B cell (primary cell): ENCODE measurements around the gene COLQ. TPM values are rescaled to one million over a fixed set of nuclear protein-coding genes. Genes with fewer than 3 reads are reported as not detected.

Source experiments
- ATAC-seq: fragments of 200-7000 bp; cut with Tn5 transposase; one replicate; pipeline ENCODE4 v1.10.0; 2021; ENCODE audit warnings: low read depth, mild to moderate bottlenecking, moderate number of reproducible peaks, moderate library complexity
- CTCF ChIA-PET: fragments of 350-600 bp; sonication (Branson Sonifier 250); formaldehyde crosslinking; loops from one replicate; lab custom pipeline; 2021; ENCODE audit warnings: antibody characterized with exemption, inconsistent platforms; lab: Charles Lee
- POLR2A ChIA-PET: fragments of 350-600 bp; sonication (Branson Sonifier 250); formaldehyde crosslinking; loops from one replicate; lab custom pipeline; 2021; ENCODE audit warnings: antibody characterized with exemption; lab: Charles Lee
- DNase-seq: peaks from one replicate; pipeline ENCODE4 v3.0.0; 2013
- H2AFZ ChIP-seq: 2 replicates; pipeline ENCODE4 v1.6.1; 2012; ENCODE audit warnings: mild to moderate bottlenecking, low read depth, low read length; ENCODE audit not compliant: insufficient read depth, poor library complexity, severe bottlenecking
- H3K27ac ChIP-seq, 2 donors: 1 replicate in 1 of 2; 2 replicates in 1 of 2; pipeline ENCODE4 v1.5.1; 2012 to 2013; ENCODE audit warnings: low read length in 2 of 2, mild to moderate bottlenecking in 2 of 2, moderate library complexity in 1 of 2
- H3K27me3 ChIP-seq, 4 experiments: fragments of 200-600 bp in 1 of 4; sonication (generic) in 1 of 4; replicated peaks in 1 of 4; 1 replicate in 2 of 4; 2 replicates in 2 of 4; pipeline versions ENCODE4 v1.6.1 to v1.7.0; 2013 to 2016; ENCODE audit warnings: low read length in 3 of 4, mild to moderate bottlenecking in 2 of 4, mixed read lengths in 1 of 4, moderate library complexity in 1 of 4; ENCODE audit not compliant: insufficient read depth in 4 of 4, control insufficient read depth in 3 of 4; ENCODE audit errors: control extremely low read depth in 1 of 4
- H3K36me3 ChIP-seq, 2 experiments: replicated peaks in 1 of 2; 1 replicate in 1 of 2; 2 replicates in 1 of 2; pipeline versions ENCODE4 v1.6.1 to v1.7.1; 2013; ENCODE audit warnings: low read length in 1 of 2; ENCODE audit not compliant: insufficient read depth in 2 of 2, control insufficient read depth in 1 of 2; ENCODE audit errors: control extremely low read depth in 1 of 2, extremely low read depth in 1 of 2
- H3K4me1 ChIP-seq, 2 donors: fragments of 200-600 bp in 1 of 2; sonication (generic) in 1 of 2; 1 replicate in 1 of 2; 2 replicates in 1 of 2; pipeline versions ENCODE4 v1.5.1 to v1.6.1; 2013 to 2017; ENCODE audit warnings: low read length in 2 of 2; ENCODE audit not compliant: control insufficient read depth in 2 of 2, insufficient read depth in 2 of 2
- H3K4me2 ChIP-seq: replicated peaks from 2 replicates; pipeline ENCODE3; 2012; ENCODE audit warnings: mild to moderate bottlenecking, low read depth, low read length; ENCODE audit not compliant: poor library complexity, severe bottlenecking
- H3K4me3 ChIP-seq, 5 experiments: fragments of 200-600 bp in 1 of 5; sonication (generic) in 1 of 5; 1 replicate in 3 of 5; 2 replicates in 2 of 5; pipeline versions ENCODE4 v1.5.1 to v1.7.0; 2011 to 2016; ENCODE audit warnings: low read length in 4 of 5, mild to moderate bottlenecking in 4 of 5, low read depth in 2 of 5, control low read depth in 1 of 5, moderate library complexity in 1 of 5; ENCODE audit not compliant: insufficient read depth in 1 of 5; ENCODE audit errors: control extremely low read depth in 1 of 5, extremely low read depth in 1 of 5
- H3K79me2 ChIP-seq: fragments of 200-600 bp; sonication (generic); one replicate; pipeline ENCODE4 v1.6.0; 2016; ENCODE audit warnings: low read length; ENCODE audit not compliant: control insufficient read depth, insufficient read depth
- H3K9ac ChIP-seq: fragments of 200-600 bp; sonication (generic); 2 replicates; pipeline ENCODE4 v1.6.1; 2017; ENCODE audit warnings: mild to moderate bottlenecking, low read length, moderate library complexity
- H3K9me3 ChIP-seq, 3 donors: one replicate each; pipeline versions ENCODE4 v1.6.1 to v1.7.1; 2013; ENCODE audit warnings: low read length in 2 of 3; ENCODE audit not compliant: control insufficient read depth in 2 of 3, insufficient read depth in 1 of 3; ENCODE audit errors: control extremely low read depth in 1 of 3
- H4K20me1 ChIP-seq: 2 replicates; pipeline ENCODE4 v1.6.0; 2012; ENCODE audit warnings: mild to moderate bottlenecking, low read length; ENCODE audit not compliant: insufficient read depth, control insufficient read depth, poor library complexity, severe bottlenecking
- H3K27ac Mint-ChIP-seq: one replicate; pipeline ENCODE4 v1.8.0; 2021; ENCODE audit warnings: mixed read lengths
- H3K27me3 Mint-ChIP-seq: one replicate; pipeline ENCODE4 v1.8.0; 2021; ENCODE audit warnings: mixed read lengths
- H3K4me1 Mint-ChIP-seq: one replicate; pipeline ENCODE4 v1.8.0; 2021; ENCODE audit warnings: mixed read lengths
- H3K4me3 Mint-ChIP-seq: one replicate; pipeline ENCODE4 v1.8.0; 2021; ENCODE audit warnings: mixed read lengths
- H3K9me3 Mint-ChIP-seq: one replicate; pipeline ENCODE4 v1.8.0; 2022; ENCODE audit warnings: mixed read lengths; ENCODE audit not compliant: insufficient read depth
- CTCF ChIP-seq: fragments of 200-600 bp; IDR thresholded peaks from one replicate; pipeline ENCODE4 v1.8.0; 2022; ENCODE audit warnings: antibody characterized with exemption, mild to moderate bottlenecking
- EZH2 ChIP-seq: IDR thresholded peaks from 2 replicates; pipeline ENCODE4 v1.6.1; 2012; ENCODE audit warnings: borderline replicate concordance, low read depth, mild to moderate bottlenecking, moderate library complexity, low read length; ENCODE audit not compliant: insufficient read depth, poor library complexity, severe bottlenecking
- WGBS: methylation state at CpG from one replicate; pipeline ENCODE4 v1.1.5; 2013; ENCODE audit warnings: missing lambda C conversion rate; ENCODE audit not compliant: insufficient coverage; 5-methylcytosine and 5-hydroxymethylcytosine counted together
- intact Hi-C: fragments of 100-400 bp; cut with micrococcal nuclease; formaldehyde crosslinking; loops from one replicate; pipeline ENCODE4 v1.10.0; 2022
- polyA plus RNA-seq: library from polyadenylated mRNA; depleted of rRNA; stranded (reverse); fragments of >200 nt; gene quantifications from 2 replicates; pipeline ENCODE4 v1.2.3, GENCODE V29; 2012
- total RNA-seq, 2 donors: library from RNA; stranded (reverse); fragments of 120-200 nt in 1 of 2; gene quantifications; 1 replicate in 1 of 2; 2 replicates in 1 of 2; pipeline versions ENCODE4 v1.2.3 to v1.2.4, GENCODE V29; 2013 to 2022

Gene COLQ
- total and polyA plus RNA-seq, 2 donors (not counting 1 experiment from before 2014, with no cell fraction given), result 1.9 to 2.5 TPM

- TF ChIP-seq EZH2, result no peak
- TF ChIP-seq CTCF, result no peak
- Mint-ChIP-seq H3K27ac (no peak overlapping the region), H3K27me3 (no peaks in the 10 kb centered on the region), H3K4me3 (no peak overlapping the region), H3K4me1 (no peaks in the 10 kb centered on the region), H3K9me3 (no peaks in the 10 kb centered on the region)
- no peaks in the 10 kb centered on the region for H3K27me3 ChIP-seq
- ATAC-seq (no peak), DNase-seq (no peak)
- WGBS, result 23% methylated on average over 9 of the region's 10 CpGs
- ChIA-PET CTCF (interaction anchor here (1.2 kb wide), 1 partner anchor 35 kb away, joined by 4 read pairs; no protein-coding TSS in a partner anchor), POLR2A (no interaction called here)
- no peak overlapping the region for H2AFZ ChIP-seq
- H3K27ac ChIP-seq, result no peak overlapping the region
- H3K79me2 ChIP-seq, result no peaks in the 10 kb centered on the region
- no peaks in the 10 kb centered on the region for H3K36me3 ChIP-seq
- H3K4me2 ChIP-seq, result no peak overlapping the region
- no peaks in the 10 kb centered on the region for H4K20me1 ChIP-seq
- H3K9me3 ChIP-seq, result no peaks in the 10 kb centered on the region
- intact Hi-C loops, result no loop called here
- H3K4me3 ChIP-seq, result no peak overlapping the region
- H3K9ac ChIP-seq, result no peak overlapping the region
- no peaks in the 10 kb centered on the region for H3K4me1 ChIP-seq
Measured at GRCh38 chr3:15512166-15512565, 9.3 kb downstream of the COLQ start.

- no peak overlapping the region for H3K4me2 ChIP-seq
- Mint-ChIP-seq H3K27me3 (no peaks in the 10 kb centered on the region), H3K4me1 (no peaks in the 10 kb centered on the region), H3K9me3 (no peaks in the 10 kb centered on the region), H3K4me3 (no peak overlapping the region), H3K27ac (no peak overlapping the region)
- no peaks in the 10 kb centered on the region for H4K20me1 ChIP-seq
- no peak overlapping the region for H3K4me3 ChIP-seq
- no peak overlapping the region for H3K27ac ChIP-seq
- 96% methylated on average over 3 of the region's 3 CpGs for WGBS
- no peaks in the 10 kb centered on the region for H3K9me3 ChIP-seq
- H2AFZ ChIP-seq, result no peak overlapping the region
- ATAC-seq (no peak), DNase-seq (no peak)
- POLR2A ChIA-PET, result no interaction called here
- H3K4me1 ChIP-seq, result no peaks in the 10 kb centered on the region
- intact Hi-C loops, result no loop called here
- H3K79me2 ChIP-seq, result no peaks in the 10 kb centered on the region
- CTCF ChIA-PET, result no interaction called here
- no peaks in the 10 kb centered on the region for H3K27me3 ChIP-seq
- no peak overlapping the region for H3K9ac ChIP-seq
- TF ChIP-seq EZH2 (no peak), CTCF (no peak)
- no peaks in the 10 kb centered on the region for H3K36me3 ChIP-seq
Measured at GRCh38 chr3:15511156-15511555, 10.3 kb downstream of the COLQ start.
